GM21367 (cell line): ENCODE data around the gene ACSBG1.
"Not testable (repeated sequence)": the region's sequence is repeated elsewhere in the genome, so short reads cannot be mapped to it uniquely, and the experiment has no call there.

Experiments used
- ATAC-seq: cut with Tn5 transposase; IDR thresholded peaks from one replicate; pipeline ENCODE4 v1.9.1; 2021; ENCODE audit not compliant: unreplicated experiment

Gene ACSBG1

GRCh38 chr15:78249131-78249530 is 14.8 kb upstream of the ACSBG1 start:
- ATAC-seq: no peak

GRCh38 chr15:78247911-78248310 is 13.5 kb upstream of the ACSBG1 start:
- ATAC-seq: no peak

GRCh38 chr15:78245976-78246620 is 11.7 kb upstream of the ACSBG1 start:
- ATAC-seq: not testable (repeated sequence)

- ATAC-seq: not testable (repeated sequence)
Observed at GRCh38 chr15:78245392-78245791, 11.0 kb upstream of the ACSBG1 start.

- ATAC-seq: no peak
Observed at GRCh38 chr15:78244893-78245292, 10.5 kb upstream of the ACSBG1 start.

GRCh38 chr15:78244101-78244500 is 9.7 kb upstream of the ACSBG1 start:
- no peak for ATAC-seq

GRCh38 chr15:78243491-78243941 is 9.2 kb upstream of the ACSBG1 start:
- ATAC-seq: no peak

GRCh38 chr15:78243058-78243457 is 8.7 kb upstream of the ACSBG1 start:
- ATAC-seq: no peak

- no peak for ATAC-seq
Observed at GRCh38 chr15:78242128-78242527, 7.8 kb upstream of the ACSBG1 start.

- ATAC-seq: no peak
Observed at GRCh38 chr15:78241017-78241416, 6.7 kb upstream of the ACSBG1 start.

GRCh38 chr15:78239811-78240210 is 5.4 kb upstream of the ACSBG1 start:
- no peak for ATAC-seq

GRCh38 chr15:78237146-78237545 is 2.8 kb upstream of the ACSBG1 start:
- ATAC-seq: no peak

- no peak for ATAC-seq
Observed at GRCh38 chr15:78236491-78236890, 2.1 kb upstream of the ACSBG1 start.

- ATAC-seq: no peak
Observed at GRCh38 chr15:78233496-78233895, 869 bp downstream of the ACSBG1 start.

GRCh38 chr15:78232951-78233350 is 1.4 kb downstream of the ACSBG1 start:
- no peak for ATAC-seq

- no peak for ATAC-seq
Observed at GRCh38 chr15:78229431-78230406, 4.6 kb downstream of the ACSBG1 start.

GRCh38 chr15:78228356-78228996 is 5.9 kb downstream of the ACSBG1 start:
- ATAC-seq: no peak

GRCh38 chr15:78225783-78226541 is 8.4 kb downstream of the ACSBG1 start:
- ATAC-seq: no peak

- ATAC-seq: no peak
Observed at GRCh38 chr15:78224023-78224411, 10.3 kb downstream of the ACSBG1 start.

- no peak for ATAC-seq
Observed at GRCh38 chr15:78223396-78224022, 10.9 kb downstream of the ACSBG1 start.
